HEK293 (cell line): ENCODE measurements around the gene PSORS1C1.
"Not testable (repeated sequence)": the region's sequence is repeated elsewhere in the genome, so short reads cannot be mapped to it uniquely, and the experiment has no call there.

Source experiments
- CTCF ChIA-PET: fragments of 350-600 bp; formaldehyde crosslinking; extraction: SDS; loops from one replicate; lab custom pipeline; 2021; ENCODE audit warnings: antibody characterized with exemption; lab: Yijun Ruan, JAX
- POLR2A ChIA-PET: fragments of 300-600 bp; formaldehyde crosslinking; extraction: SDS; loops from one replicate; lab custom pipeline; 2020; ENCODE audit warnings: antibody characterized with exemption, inconsistent platforms; lab: Yijun Ruan, JAX
- H3K27ac ChIP-seq: fragments of 200-500 bp; sonication (Bioruptor generic); 2 replicates; pipeline ENCODE4 v1.5.1; 2014; ENCODE audit warnings: low read depth, low read length, control low read depth, inconsistent platforms; ENCODE audit errors: extremely low read depth
- H3K36me3 ChIP-seq, 2 experiments: fragments of 200-500 bp in 1 of 2; sonication (Bioruptor generic) in 1 of 2; 1 replicate in 1 of 2; 2 replicates in 1 of 2; pipeline ENCODE4 v1.5.1; 2014 to 2017; ENCODE audit warnings: inconsistent platforms in 2 of 2, low read length in 2 of 2; ENCODE audit not compliant: control insufficient read depth in 2 of 2, insufficient read depth in 1 of 2
- H3K4me1 ChIP-seq: fragments of 200-500 bp; sonication (Bioruptor generic); 2 replicates; pipeline ENCODE4 v1.5.1; 2014; ENCODE audit warnings: mild to moderate bottlenecking, low read length, inconsistent platforms; ENCODE audit not compliant: control insufficient read depth, insufficient read depth
- H3K4me3 ChIP-seq: 2 replicates; pipeline ENCODE4 v1.5.1; 2011; ENCODE audit warnings: low read depth, mild to moderate bottlenecking, control low read depth, low read length, moderate library complexity
- H3K9me3 ChIP-seq: fragments of 200-500 bp; sonication (Bioruptor generic); 2 replicates; pipeline ENCODE4 v1.5.1; 2014; ENCODE audit warnings: low read depth, low read length, inconsistent platforms; ENCODE audit not compliant: control insufficient read depth, insufficient read depth
- BCL11A ChIP-seq: fragments of 450-650 bp; formaldehyde crosslinking; IDR thresholded peaks from 2 replicates; pipeline ENCODE4 v1.5.1; 2016; ENCODE audit warnings: low read depth, missing biosample characterization, missing genetic modification characterization
- FEZF1 ChIP-seq: fragments of 450-650 bp; formaldehyde crosslinking; IDR thresholded peaks from 2 replicates; pipeline ENCODE4 v1.5.1; 2016; ENCODE audit warnings: missing biosample characterization, missing genetic modification characterization
- GLI2 ChIP-seq: fragments of 450-650 bp; formaldehyde crosslinking; IDR thresholded peaks from 2 replicates; pipeline ENCODE4; 2017; ENCODE audit warnings: missing biosample characterization, missing genetic modification characterization, low read depth, borderline replicate concordance
- MYNN ChIP-seq: fragments of 450-650 bp; formaldehyde crosslinking; IDR thresholded peaks from 2 replicates; pipeline ENCODE4 v1.5.1; 2016; ENCODE audit warnings: missing biosample characterization, missing genetic modification characterization, borderline replicate concordance
- OVOL3 ChIP-seq: fragments of 450-650 bp; formaldehyde crosslinking; IDR thresholded peaks from 2 replicates; pipeline ENCODE4 v1.5.1; 2016; ENCODE audit warnings: missing biosample characterization, missing genetic modification characterization
- PRDM4 ChIP-seq: fragments of 450-650 bp; formaldehyde crosslinking; IDR thresholded peaks from 2 replicates; pipeline ENCODE4 v1.5.1; 2017; ENCODE audit warnings: missing biosample characterization, missing genetic modification characterization
- WT1 ChIP-seq: fragments of 450-650 bp; formaldehyde crosslinking; IDR thresholded peaks from 2 replicates; pipeline ENCODE4 v1.5.1; 2016; ENCODE audit warnings: missing biosample characterization, missing genetic modification characterization
- ZBTB17 ChIP-seq: fragments of 450-650 bp; formaldehyde crosslinking; IDR thresholded peaks from 2 replicates; pipeline ENCODE4 v1.5.1; 2016; ENCODE audit warnings: missing biosample characterization, missing genetic modification characterization
- ZBTB20 ChIP-seq: fragments of 450-650 bp; formaldehyde crosslinking; IDR thresholded peaks from 2 replicates; pipeline ENCODE4 v1.5.1; 2016; ENCODE audit warnings: missing biosample characterization, missing genetic modification characterization
- ZBTB21 ChIP-seq: fragments of 450-650 bp; formaldehyde crosslinking; IDR thresholded peaks from 2 replicates; pipeline ENCODE4 v1.5.1; 2017; ENCODE audit warnings: missing biosample characterization, missing genetic modification characterization
- ZBTB8A ChIP-seq: fragments of 450-650 bp; formaldehyde crosslinking; IDR thresholded peaks from 2 replicates; pipeline ENCODE4 v1.5.1; 2016; ENCODE audit warnings: missing biosample characterization, missing genetic modification characterization
- ZFHX2 ChIP-seq: fragments of 450-650 bp; formaldehyde crosslinking; conservative IDR thresholded peaks from 2 replicates; pipeline ENCODE4 v1.5.1; 2016; ENCODE audit warnings: missing biosample characterization, missing genetic modification characterization
- ZFP37 ChIP-seq: fragments of 450-650 bp; formaldehyde crosslinking; IDR thresholded peaks from 2 replicates; pipeline ENCODE4 v1.5.1; 2016; ENCODE audit warnings: missing biosample characterization, missing genetic modification characterization
- ZIC2 ChIP-seq: fragments of 450-650 bp; formaldehyde crosslinking; IDR thresholded peaks from 2 replicates; pipeline ENCODE4 v1.5.1; 2016; ENCODE audit warnings: missing biosample characterization, missing genetic modification characterization
- ZNF121 ChIP-seq: fragments of 450-650 bp; formaldehyde crosslinking; IDR thresholded peaks from 2 replicates; pipeline ENCODE4 v1.5.1; 2016; ENCODE audit warnings: missing biosample characterization, missing genetic modification characterization
- ZNF335 ChIP-seq: fragments of 450-650 bp; formaldehyde crosslinking; conservative IDR thresholded peaks from 2 replicates; pipeline ENCODE4 v1.5.1; 2016; ENCODE audit warnings: missing biosample characterization, missing genetic modification characterization
- ZNF362 ChIP-seq: fragments of 450-650 bp; formaldehyde crosslinking; IDR thresholded peaks from 2 replicates; pipeline ENCODE4 v1.5.1; 2016; ENCODE audit warnings: missing biosample characterization, missing genetic modification characterization
- ZNF629 ChIP-seq: fragments of 450-650 bp; formaldehyde crosslinking; IDR thresholded peaks from 2 replicates; pipeline ENCODE4 v1.5.1; 2017; ENCODE audit warnings: missing biosample characterization, missing genetic modification characterization
- ZNF707 ChIP-seq: fragments of 450-650 bp; formaldehyde crosslinking; IDR thresholded peaks from 2 replicates; pipeline ENCODE4 v1.5.1; 2016; ENCODE audit warnings: missing biosample characterization, missing genetic modification characterization
- ZNF768 ChIP-seq: fragments of 450-650 bp; formaldehyde crosslinking; IDR thresholded peaks from 2 replicates; pipeline ENCODE4 v1.5.1; 2018; ENCODE audit warnings: missing biosample characterization, mild to moderate bottlenecking, missing genetic modification characterization
- ZNF843 ChIP-seq: fragments of 450-650 bp; formaldehyde crosslinking; IDR thresholded peaks from 2 replicates; pipeline ENCODE4 v1.5.1; 2016; ENCODE audit warnings: missing biosample characterization, missing genetic modification characterization
- ZXDB ChIP-seq: fragments of 450-650 bp; formaldehyde crosslinking; IDR thresholded peaks from 2 replicates; pipeline ENCODE4 v1.5.1; 2016; ENCODE audit warnings: missing biosample characterization, missing genetic modification characterization
- TF ChIP-seq, protein P1 (sequence below): fragments of 450-650 bp; formaldehyde crosslinking; IDR thresholded peaks from 2 replicates; pipeline ENCODE4 v1.5.1; 2016; ENCODE audit warnings: missing biosample characterization, missing genetic modification characterization
- TF ChIP-seq, protein P2 (sequence below): fragments of 450-650 bp; formaldehyde crosslinking; IDR thresholded peaks from 2 replicates; pipeline ENCODE4 v1.5.0; 2017; ENCODE audit warnings: missing biosample characterization, missing genetic modification characterization, borderline replicate concordance
- TF ChIP-seq, protein P3 (sequence below): fragments of 450-650 bp; formaldehyde crosslinking; IDR thresholded peaks from 2 replicates; pipeline ENCODE4 v1.5.1; 2016; ENCODE audit warnings: missing biosample characterization, missing genetic modification characterization

Gene PSORS1C1

DNA sequence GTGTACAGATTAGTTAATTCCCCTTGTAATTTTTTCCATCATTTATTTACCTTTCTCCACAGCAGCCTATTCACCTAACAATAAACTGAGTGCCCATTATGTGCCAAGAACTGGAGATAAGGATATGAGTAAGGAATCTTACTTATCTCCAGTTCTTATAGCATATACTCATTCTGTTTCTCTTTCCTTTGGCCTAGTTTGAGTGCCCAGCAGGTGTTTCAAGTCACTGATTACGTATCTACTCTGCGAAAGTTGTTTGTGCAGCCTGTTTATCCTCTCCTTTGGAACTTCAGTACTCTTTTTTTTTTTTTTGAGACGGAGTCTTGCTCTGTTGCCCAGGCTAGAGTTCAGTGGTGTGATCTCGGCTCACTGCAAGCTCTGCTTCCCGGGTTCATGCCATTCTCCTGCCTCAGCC is 73.2 kb downstream of the PSORS1C1 start (continued):
- TF ChIP-seq BCL11A (tag by site-specific recombination): peak; percentile 44; the same call in 1 of the 2 replicates
- TF ChIP-seq WT1 (tag by site-specific recombination): no peak
- peak; percentile 52; the same call in 1 of the 2 replicates for TF ChIP-seq ZBTB21 (tag by site-specific recombination)
- TF ChIP-seq GLI2 (tag by site-specific recombination): peak; percentile 67; the same call in 1 of the 2 replicates
- TF ChIP-seq, protein P1, sequence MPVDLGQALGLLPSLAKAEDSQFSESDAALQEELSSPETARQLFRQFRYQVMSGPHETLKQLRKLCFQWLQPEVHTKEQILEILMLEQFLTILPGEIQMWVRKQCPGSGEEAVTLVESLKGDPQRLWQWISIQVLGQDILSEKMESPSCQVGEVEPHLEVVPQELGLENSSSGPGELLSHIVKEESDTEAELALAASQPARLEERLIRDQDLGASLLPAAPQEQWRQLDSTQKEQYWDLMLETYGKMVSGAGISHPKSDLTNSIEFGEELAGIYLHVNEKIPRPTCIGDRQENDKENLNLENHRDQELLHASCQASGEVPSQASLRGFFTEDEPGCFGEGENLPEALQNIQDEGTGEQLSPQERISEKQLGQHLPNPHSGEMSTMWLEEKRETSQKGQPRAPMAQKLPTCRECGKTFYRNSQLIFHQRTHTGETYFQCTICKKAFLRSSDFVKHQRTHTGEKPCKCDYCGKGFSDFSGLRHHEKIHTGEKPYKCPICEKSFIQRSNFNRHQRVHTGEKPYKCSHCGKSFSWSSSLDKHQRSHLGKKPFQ (tag by site-specific recombination): peak; percentile 55; the same call in 1 of the 2 replicates
- 0 out of 2 replicates have a peak, but pooled peaks have one; percentile 59 for TF ChIP-seq OVOL3
- peak; percentile 36 for TF ChIP-seq ZBTB20 (tag by site-specific recombination)
- TF ChIP-seq ZNF843 (tag by site-specific recombination): peak; percentile 91
- TF ChIP-seq ZNF768 (tag by site-specific recombination): no peak
- TF ChIP-seq ZIC2 (tag by site-specific recombination): peak; percentile 23; the same call in 1 of the 2 replicates
- TF ChIP-seq, protein P2, sequence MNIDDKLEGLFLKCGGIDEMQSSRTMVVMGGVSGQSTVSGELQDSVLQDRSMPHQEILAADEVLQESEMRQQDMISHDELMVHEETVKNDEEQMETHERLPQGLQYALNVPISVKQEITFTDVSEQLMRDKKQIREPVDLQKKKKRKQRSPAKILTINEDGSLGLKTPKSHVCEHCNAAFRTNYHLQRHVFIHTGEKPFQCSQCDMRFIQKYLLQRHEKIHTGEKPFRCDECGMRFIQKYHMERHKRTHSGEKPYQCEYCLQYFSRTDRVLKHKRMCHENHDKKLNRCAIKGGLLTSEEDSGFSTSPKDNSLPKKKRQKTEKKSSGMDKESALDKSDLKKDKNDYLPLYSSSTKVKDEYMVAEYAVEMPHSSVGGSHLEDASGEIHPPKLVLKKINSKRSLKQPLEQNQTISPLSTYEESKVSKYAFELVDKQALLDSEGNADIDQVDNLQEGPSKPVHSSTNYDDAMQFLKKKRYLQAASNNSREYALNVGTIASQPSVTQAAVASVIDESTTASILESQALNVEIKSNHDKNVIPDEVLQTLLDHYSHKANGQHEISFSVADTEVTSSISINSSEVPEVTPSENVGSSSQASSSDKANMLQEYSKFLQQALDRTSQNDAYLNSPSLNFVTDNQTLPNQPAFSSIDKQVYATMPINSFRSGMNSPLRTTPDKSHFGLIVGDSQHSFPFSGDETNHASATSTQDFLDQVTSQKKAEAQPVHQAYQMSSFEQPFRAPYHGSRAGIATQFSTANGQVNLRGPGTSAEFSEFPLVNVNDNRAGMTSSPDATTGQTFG: no peak
- TF ChIP-seq FEZF1 (tag by site-specific recombination): peak; percentile 60
- no peak for TF ChIP-seq ZFHX2
- TF ChIP-seq, protein P3, sequence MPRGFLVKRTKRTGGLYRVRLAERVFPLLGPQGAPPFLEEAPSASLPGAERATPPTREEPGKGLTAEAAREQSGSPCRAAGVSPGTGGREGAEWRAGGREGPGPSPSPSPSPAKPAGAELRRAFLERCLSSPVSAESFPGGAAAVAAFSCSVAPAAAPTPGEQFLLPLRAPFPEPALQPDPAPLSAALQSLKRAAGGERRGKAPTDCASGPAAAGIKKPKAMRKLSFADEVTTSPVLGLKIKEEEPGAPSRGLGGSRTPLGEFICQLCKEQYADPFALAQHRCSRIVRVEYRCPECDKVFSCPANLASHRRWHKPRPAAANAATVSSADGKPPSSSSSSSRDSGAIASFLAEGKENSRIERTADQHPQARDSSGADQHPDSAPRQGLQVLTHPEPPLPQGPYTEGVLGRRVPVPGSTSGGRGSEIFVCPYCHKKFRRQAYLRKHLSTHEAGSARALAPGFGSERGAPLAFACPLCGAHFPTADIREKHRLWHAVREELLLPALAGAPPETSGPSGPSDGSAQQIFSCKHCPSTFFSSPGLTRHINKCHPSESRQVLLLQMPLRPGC (tag by site-specific recombination): peak; percentile 35; the same call in 1 of the 2 replicates
- no peak for TF ChIP-seq ZNF707 (tag by site-specific recombination)
- peak; percentile 82 for TF ChIP-seq ZNF629 (tag by site-specific recombination)
- peak; percentile 68; the same call in 1 of the 2 replicates for TF ChIP-seq ZBTB17 (tag by site-specific recombination)
- TF ChIP-seq ZNF335 (tag by site-specific recombination): 0 out of 2 replicates have a peak, but pooled peaks have one; percentile 31
- TF ChIP-seq ZFP37 (tag by site-specific recombination): no peak
- TF ChIP-seq MYNN (tag by site-specific recombination): no peak
- TF ChIP-seq ZNF121 (tag by site-specific recombination): peak; percentile 92
- peak; percentile 86 for TF ChIP-seq ZXDB
- 0 out of 2 replicates have a peak, but pooled peaks have one; percentile 25 for TF ChIP-seq ZBTB8A (tag by site-specific recombination)
- TF ChIP-seq PRDM4 (tag by site-specific recombination): 0 out of 2 replicates have a peak, but pooled peaks have one; percentile 24
- 0 out of 2 replicates have a peak, but pooled peaks have one; percentile 18 for TF ChIP-seq ZNF362 (tag by site-specific recombination)

GRCh38 chr6:31189223-31189622 is 74.6 kb downstream of the PSORS1C1 start:
- CTCF ChIA-PET: interaction anchor here (0.7 to 9.7 kb wide), 2 partner anchors 61 to 312 kb away, joined by 4 to 100 read pairs; no protein-coding TSS in a partner anchor
- H3K27ac ChIP-seq, POLR2A ChIA-PET: not testable (repeated sequence)

More at GRCh38 chr6:31189223-31189622, 74.6 kb downstream of the PSORS1C1 start:
- not testable (repeated sequence) for H3K4me3 ChIP-seq, H3K4me1 ChIP-seq, H3K36me3 ChIP-seq, H3K9me3 ChIP-seq
